Mammary epithelial cell (primary cell): Measurements from ENCODE around the gene GRIP1.

Source experiments
- CTCF ChIP-seq, 2 donors: IDR thresholded peaks in 1 of 2; conservative IDR thresholded peaks in 1 of 2; 2 replicates each; pipeline ENCODE4 v1.5.1; 2011 to 2012; ENCODE audit warnings: inconsistent platforms in 2 of 2, low read length in 2 of 2, mild to moderate bottlenecking in 2 of 2, control low read depth in 1 of 2, low read depth in 1 of 2; ENCODE audit not compliant: insufficient read depth in 1 of 2; ENCODE audit errors: extremely low read depth in 1 of 2
- EZH2 ChIP-seq: IDR thresholded peaks from 2 replicates; pipeline ENCODE4 v1.6.1; 2012; ENCODE audit warnings: low read length, inconsistent platforms, borderline replicate concordance

- TF ChIP-seq CTCF (conservative IDR thresholded peaks at IDR 0.05 in 1 of 2, IDR thresholded peaks at IDR 0.05 in 1 of 2; ENCODE audit: extremely low read depth in 1 of 2, insufficient read depth in 1 of 2, low read depth in 1 of 2, low read length in 2 of 2) (no peak), EZH2 (no peak)
These were observed 178.0 kb downstream of the GRIP1 start for GRCh38 chr12:66500841-66501240.
